GM20000 (cell line): Measurements from ENCODE around the gene CBR1.

Experiments
- DNase-seq: peaks from one replicate; pipeline ENCODE4 v3.0.0; 2012; ENCODE audit warnings: low spot score
- TF ChIP-seq, protein P1 (sequence below): IDR thresholded peaks from 2 replicates; pipeline ENCODE4 v1.5.1; 2012; ENCODE audit warnings: mild to moderate bottlenecking, control low read depth; ENCODE audit errors: extremely low read depth, missing control alignments

Gene CBR1

DNA sequence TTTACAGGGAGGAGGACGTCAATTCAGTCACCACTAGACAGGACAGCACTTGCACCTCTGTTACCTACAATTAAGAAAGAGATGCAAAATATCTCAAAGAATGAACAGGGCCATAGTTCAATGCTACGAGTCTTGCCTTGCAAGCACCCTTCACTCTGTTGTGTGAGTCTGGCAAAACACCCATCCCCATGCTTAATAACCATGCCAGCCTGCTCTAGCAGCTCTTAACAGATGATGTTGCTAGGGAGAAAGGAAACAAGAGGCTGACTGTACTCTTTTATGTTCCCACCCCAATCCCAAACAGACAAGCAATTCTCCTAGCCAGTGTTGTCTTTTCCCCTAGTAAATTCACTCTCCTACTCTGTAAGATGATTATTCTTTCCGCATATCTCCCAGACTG lies 5.3 kb downstream of the CBR1 start:
- DNase-seq = no peak
- TF ChIP-seq, protein P1, sequence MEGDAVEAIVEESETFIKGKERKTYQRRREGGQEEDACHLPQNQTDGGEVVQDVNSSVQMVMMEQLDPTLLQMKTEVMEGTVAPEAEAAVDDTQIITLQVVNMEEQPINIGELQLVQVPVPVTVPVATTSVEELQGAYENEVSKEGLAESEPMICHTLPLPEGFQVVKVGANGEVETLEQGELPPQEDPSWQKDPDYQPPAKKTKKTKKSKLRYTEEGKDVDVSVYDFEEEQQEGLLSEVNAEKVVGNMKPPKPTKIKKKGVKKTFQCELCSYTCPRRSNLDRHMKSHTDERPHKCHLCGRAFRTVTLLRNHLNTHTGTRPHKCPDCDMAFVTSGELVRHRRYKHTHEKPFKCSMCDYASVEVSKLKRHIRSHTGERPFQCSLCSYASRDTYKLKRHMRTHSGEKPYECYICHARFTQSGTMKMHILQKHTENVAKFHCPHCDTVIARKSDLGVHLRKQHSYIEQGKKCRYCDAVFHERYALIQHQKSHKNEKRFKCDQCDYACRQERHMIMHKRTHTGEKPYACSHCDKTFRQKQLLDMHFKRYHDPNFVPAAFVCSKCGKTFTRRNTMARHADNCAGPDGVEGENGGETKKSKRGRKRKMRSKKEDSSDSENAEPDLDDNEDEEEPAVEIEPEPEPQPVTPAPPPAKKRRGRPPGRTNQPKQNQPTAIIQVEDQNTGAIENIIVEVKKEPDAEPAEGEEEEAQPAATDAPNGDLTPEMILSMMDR = no peak

DNA sequence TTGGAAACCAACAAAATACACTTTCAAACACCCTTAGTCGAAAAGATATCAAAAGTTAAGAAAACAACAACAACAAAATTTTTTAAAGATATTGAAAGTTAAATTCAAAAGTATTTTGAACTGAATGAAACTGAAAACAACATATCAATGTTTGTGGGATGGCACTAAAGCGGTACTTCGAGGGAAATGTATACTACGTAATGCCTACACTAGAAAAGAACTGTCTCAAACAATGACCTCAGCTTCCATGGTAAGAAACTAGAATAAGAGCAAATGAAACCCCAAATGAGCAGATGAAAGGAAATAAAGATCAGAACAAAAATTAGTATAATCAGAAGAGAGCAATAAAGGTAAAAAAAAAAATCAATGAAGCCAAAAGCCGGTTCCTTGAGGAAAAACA lies 6.1 kb downstream of the CBR1 start:
- TF ChIP-seq, protein P1 = no peak
- DNase-seq = no peak

DNA sequence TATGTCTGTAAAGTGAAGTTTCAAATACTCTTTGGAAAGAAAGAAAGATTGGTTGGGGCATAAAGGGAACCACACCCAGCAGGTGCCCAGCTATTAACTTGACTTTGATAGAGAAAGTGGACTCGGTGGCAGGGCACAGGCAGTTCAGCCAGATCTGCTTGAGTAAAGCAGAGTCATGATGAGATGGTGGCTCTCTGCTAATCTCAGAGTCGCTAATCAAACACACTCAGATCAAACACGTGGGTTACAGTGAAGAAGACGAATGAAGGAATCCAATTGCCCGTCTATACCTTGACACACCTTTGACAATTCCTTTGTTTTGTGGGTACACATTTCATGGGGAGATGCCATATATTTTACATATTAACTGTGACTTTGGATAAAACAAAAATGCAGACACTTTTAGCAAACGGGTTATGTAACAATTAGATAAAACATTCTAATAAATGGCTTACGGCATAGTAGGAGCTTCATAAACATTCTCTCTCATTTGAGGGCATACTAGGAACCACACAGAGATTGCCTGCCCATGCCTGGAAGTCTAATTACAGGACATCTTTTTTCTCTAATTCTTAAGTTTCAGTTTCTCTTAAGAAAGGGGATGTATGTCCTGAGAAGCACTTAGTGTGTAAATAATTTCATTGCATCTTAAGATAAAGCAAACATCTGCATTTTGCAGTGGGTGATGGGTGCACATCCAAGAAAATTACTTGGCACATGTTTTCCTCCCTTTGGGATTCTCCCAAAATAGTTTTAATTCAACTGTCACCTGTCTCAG lies 7.2 kb downstream of the CBR1 start:
- TF ChIP-seq, protein P1 = no peak
- DNase-seq = peak; percentile 32

DNA sequence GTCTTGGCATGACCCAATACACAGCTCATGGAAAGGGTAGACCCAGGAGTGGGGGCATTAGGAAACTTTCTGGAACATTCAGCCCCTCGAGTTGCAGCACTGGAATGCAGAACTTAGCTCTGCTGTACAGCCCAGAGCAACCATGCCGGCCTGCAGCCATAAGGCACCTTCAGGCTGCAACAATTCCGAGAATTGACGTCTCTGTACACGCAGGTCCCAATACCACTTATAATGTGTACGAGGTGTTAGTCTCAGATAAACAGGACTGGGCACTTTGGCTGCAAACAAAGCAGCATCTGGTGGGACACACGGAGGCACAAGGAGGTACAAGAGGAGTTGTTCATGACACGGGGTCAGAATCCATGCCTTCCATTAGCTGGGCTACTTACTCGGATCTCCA lies 7.9 kb downstream of the CBR1 start:
- TF ChIP-seq, protein P1 = no peak
- DNase-seq = no peak

DNA sequence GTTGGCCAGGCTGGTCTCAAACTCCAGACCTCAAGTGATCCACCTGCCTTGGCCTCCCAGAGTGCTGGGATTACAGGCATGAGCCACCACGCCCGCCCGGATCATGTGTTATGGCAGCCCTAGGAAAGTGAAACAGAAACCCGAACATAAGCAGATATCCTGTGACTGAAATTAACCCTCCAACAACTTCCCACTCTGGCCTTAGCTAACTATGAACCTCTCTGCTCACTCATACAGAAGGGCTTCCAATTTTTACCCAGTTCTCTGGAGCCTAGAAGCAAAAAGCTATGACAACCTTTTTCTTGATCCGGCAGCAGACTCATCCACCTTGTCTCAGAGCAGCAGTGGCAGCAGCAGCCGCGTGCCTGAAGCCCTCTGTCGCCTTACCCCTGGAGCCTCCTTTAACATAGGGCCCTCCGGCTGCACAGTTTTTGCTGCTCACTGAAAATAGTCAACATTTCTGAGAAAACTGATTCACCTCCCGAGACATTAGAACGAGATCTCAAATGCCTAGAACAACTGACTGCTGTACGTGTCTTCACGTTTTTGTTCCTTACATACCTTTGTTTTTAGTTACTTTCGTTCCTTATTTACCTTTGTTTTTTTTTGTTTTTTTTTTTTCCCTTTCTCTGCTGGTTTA lies 9.3 kb downstream of the CBR1 start:
- peak; percentile 42 for DNase-seq
- TF ChIP-seq, protein P1 = no peak

DNA sequence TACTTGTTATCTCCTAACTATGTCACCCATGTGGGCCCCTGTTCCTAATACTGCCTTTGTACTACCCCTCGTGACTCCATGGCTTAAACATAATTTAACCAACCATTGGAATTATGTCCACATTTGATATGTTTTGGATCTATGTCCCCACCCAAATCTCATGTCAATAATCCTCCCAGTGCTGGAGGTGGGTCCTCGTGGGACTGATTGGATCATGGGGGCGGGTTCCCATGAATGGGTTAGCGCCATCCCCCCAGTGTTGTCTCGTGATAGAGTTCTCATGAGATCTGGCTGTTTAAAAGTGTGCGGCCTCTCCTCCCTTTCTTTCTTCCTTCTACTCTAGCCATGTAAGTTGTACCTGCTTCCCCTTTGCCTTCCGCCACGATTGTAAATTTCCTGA lies 9.8 kb downstream of the CBR1 start:
- DNase-seq = no peak
- TF ChIP-seq, protein P1 = no peak

DNA sequence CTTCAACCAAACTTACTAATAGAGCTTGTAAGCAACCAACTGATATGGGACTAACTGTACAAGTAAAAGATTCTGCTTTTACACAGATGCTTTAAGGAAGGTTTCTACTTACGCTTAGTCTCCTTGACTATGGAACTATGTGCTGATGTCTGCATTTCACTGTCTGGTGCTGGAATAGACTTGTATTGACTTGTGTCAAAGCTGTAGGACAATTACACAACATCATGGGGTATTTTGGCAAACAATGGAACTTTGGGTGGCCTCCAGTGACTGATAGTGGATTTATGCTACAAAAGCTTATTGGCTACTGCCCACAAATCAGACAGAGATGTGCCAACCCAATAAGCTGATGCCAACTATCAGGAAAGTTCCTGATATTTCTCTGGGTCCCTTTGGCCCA lies 10.6 kb downstream of the CBR1 start:
- TF ChIP-seq, protein P1 = no peak
- no peak for DNase-seq
